ENCODE data around the gene BBX.

BBX gene

GRCh38 chr3:107753494-107753893, 230.7 kb downstream of the BBX start:
- no peak for DNase-seq (ENCODE audit: low read depth)

- DNase-seq (ENCODE audit: low read depth), result no peak
These were observed 231.2 kb downstream of the BBX start for GRCh38 chr3:107753976-107754375.

- no peak for DNase-seq (ENCODE audit: low read depth)
These were observed 233.9 kb downstream of the BBX start for GRCh38 chr3:107756649-107757048.

- no peak for DNase-seq (ENCODE audit: low read depth)
These were observed 234.4 kb downstream of the BBX start for GRCh38 chr3:107757140-107757539.

- DNase-seq (ENCODE audit: low read depth), result no peak
These were observed 237.4 kb downstream of the BBX start for GRCh38 chr3:107760144-107760543.

GRCh38 chr3:107761391-107761790, 238.6 kb downstream of the BBX start:
- DNase-seq (ENCODE audit: low read depth), result no peak

- DNase-seq (ENCODE audit: low read depth), result no peak
These were observed 242.8 kb downstream of the BBX start for GRCh38 chr3:107765524-107765923.

- no peak for DNase-seq (ENCODE audit: low read depth)
These were observed 245.3 kb downstream of the BBX start for GRCh38 chr3:107767897-107768605.

GRCh38 chr3:107769882-107770281, 247.1 kb downstream of the BBX start:
- DNase-seq (ENCODE audit: low read depth), result no peak

GRCh38 chr3:107772016-107772415, 249.3 kb downstream of the BBX start:
- no peak for DNase-seq (ENCODE audit: low read depth)

GRCh38 chr3:107775974-107776373, 253.2 kb downstream of the BBX start:
- DNase-seq (ENCODE audit: low read depth), result no peak

- no peak for DNase-seq (ENCODE audit: low read depth)
These were observed 258.5 kb downstream of the BBX start for GRCh38 chr3:107781253-107781652.

GRCh38 chr3:107782054-107782453, 259.3 kb downstream of the BBX start:
- no peak for DNase-seq (ENCODE audit: low read depth)

GRCh38 chr3:107790612-107791011, 267.9 kb downstream of the BBX start:
- no peak for DNase-seq (ENCODE audit: low read depth)

- no peak for DNase-seq (ENCODE audit: low read depth)
These were observed 268.3 kb downstream of the BBX start for GRCh38 chr3:107791027-107791426.

- no peak for DNase-seq (ENCODE audit: low read depth)
These were observed 268.7 kb downstream of the BBX start for GRCh38 chr3:107791450-107791849.

- no peak for DNase-seq (ENCODE audit: low read depth)
These were observed 272.1 kb downstream of the BBX start for GRCh38 chr3:107794664-107795443.

- no peak for DNase-seq (ENCODE audit: low read depth)
These were observed 272.8 kb downstream of the BBX start for GRCh38 chr3:107795514-107796094.

GRCh38 chr3:107796791-107797190, 274.0 kb downstream of the BBX start:
- no peak for DNase-seq (ENCODE audit: low read depth)

- no peak for DNase-seq (ENCODE audit: low read depth)
These were observed 274.8 kb downstream of the BBX start for GRCh38 chr3:107797586-107797985.

- DNase-seq (ENCODE audit: low read depth), result no peak
These were observed 275.6 kb downstream of the BBX start for GRCh38 chr3:107798381-107798780.

GRCh38 chr3:107800710-107801109, 277.9 kb downstream of the BBX start:
- no peak for DNase-seq (ENCODE audit: low read depth)

GRCh38 chr3:107803170-107803569, 280.4 kb downstream of the BBX start:
- no peak for DNase-seq (ENCODE audit: low read depth)
